ENCODE measurements around the gene PLEKHF1.

DNA sequence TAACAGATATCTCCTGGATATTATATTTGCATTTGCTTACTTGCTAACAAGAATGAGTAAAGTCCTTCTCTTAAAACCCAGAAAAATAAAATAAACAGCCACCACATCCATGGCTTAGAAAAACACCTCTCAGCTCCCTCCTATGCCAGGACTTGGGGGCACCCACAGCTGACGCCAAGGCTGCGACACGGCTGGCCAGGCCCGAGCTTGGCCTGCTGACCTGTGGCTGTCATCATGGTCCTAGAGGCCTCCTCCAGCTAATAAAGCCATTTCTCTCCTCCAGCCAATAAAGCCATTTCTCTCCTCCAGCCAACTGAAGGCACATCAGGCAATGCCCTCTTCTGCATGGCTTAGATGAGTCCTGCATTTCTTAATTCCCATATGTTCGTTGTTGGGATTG lies 28.9 kb downstream of the PLEKHF1 start:
- TF ChIP-seq, protein P1, sequence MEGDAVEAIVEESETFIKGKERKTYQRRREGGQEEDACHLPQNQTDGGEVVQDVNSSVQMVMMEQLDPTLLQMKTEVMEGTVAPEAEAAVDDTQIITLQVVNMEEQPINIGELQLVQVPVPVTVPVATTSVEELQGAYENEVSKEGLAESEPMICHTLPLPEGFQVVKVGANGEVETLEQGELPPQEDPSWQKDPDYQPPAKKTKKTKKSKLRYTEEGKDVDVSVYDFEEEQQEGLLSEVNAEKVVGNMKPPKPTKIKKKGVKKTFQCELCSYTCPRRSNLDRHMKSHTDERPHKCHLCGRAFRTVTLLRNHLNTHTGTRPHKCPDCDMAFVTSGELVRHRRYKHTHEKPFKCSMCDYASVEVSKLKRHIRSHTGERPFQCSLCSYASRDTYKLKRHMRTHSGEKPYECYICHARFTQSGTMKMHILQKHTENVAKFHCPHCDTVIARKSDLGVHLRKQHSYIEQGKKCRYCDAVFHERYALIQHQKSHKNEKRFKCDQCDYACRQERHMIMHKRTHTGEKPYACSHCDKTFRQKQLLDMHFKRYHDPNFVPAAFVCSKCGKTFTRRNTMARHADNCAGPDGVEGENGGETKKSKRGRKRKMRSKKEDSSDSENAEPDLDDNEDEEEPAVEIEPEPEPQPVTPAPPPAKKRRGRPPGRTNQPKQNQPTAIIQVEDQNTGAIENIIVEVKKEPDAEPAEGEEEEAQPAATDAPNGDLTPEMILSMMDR (conservative IDR thresholded peaks at IDR 0.05; ENCODE audit: low read depth in 2 of 2): no peak
- TF ChIP-seq EZH2phosphoT487 (IDR thresholded peaks at IDR 0.05; ENCODE audit: unreplicated experiment) (no peak), POLR2AphosphoS5 (IDR thresholded peaks at IDR 0.05; ENCODE audit: low read depth) (no peak), EZH2 (IDR thresholded peaks at IDR 0.05; ENCODE audit: low read depth, unreplicated experiment) (no peak), REST (IDR thresholded peaks at IDR 0.05; ENCODE audit: unreplicated experiment) (no peak), JUNB (IDR thresholded peaks at IDR 0.05; ENCODE audit: unreplicated experiment) (no peak), ETS1 (IDR thresholded peaks at IDR 0.05) (no peak), NANOG (IDR thresholded peaks at IDR 0.05; ENCODE audit: borderline replicate concordance) (no peak), CREB1 (CRISPR knock-in tag; IDR thresholded peaks at IDR 0.05; ENCODE audit: low read depth) (no peak), STAT1 (IDR thresholded peaks at IDR 0.05; ENCODE audit: unreplicated experiment) (no peak), ZNF114 (CRISPR knock-in tag; IDR thresholded peaks at IDR 0.05) (no peak)
- TF ChIP-seq, protein P2, sequence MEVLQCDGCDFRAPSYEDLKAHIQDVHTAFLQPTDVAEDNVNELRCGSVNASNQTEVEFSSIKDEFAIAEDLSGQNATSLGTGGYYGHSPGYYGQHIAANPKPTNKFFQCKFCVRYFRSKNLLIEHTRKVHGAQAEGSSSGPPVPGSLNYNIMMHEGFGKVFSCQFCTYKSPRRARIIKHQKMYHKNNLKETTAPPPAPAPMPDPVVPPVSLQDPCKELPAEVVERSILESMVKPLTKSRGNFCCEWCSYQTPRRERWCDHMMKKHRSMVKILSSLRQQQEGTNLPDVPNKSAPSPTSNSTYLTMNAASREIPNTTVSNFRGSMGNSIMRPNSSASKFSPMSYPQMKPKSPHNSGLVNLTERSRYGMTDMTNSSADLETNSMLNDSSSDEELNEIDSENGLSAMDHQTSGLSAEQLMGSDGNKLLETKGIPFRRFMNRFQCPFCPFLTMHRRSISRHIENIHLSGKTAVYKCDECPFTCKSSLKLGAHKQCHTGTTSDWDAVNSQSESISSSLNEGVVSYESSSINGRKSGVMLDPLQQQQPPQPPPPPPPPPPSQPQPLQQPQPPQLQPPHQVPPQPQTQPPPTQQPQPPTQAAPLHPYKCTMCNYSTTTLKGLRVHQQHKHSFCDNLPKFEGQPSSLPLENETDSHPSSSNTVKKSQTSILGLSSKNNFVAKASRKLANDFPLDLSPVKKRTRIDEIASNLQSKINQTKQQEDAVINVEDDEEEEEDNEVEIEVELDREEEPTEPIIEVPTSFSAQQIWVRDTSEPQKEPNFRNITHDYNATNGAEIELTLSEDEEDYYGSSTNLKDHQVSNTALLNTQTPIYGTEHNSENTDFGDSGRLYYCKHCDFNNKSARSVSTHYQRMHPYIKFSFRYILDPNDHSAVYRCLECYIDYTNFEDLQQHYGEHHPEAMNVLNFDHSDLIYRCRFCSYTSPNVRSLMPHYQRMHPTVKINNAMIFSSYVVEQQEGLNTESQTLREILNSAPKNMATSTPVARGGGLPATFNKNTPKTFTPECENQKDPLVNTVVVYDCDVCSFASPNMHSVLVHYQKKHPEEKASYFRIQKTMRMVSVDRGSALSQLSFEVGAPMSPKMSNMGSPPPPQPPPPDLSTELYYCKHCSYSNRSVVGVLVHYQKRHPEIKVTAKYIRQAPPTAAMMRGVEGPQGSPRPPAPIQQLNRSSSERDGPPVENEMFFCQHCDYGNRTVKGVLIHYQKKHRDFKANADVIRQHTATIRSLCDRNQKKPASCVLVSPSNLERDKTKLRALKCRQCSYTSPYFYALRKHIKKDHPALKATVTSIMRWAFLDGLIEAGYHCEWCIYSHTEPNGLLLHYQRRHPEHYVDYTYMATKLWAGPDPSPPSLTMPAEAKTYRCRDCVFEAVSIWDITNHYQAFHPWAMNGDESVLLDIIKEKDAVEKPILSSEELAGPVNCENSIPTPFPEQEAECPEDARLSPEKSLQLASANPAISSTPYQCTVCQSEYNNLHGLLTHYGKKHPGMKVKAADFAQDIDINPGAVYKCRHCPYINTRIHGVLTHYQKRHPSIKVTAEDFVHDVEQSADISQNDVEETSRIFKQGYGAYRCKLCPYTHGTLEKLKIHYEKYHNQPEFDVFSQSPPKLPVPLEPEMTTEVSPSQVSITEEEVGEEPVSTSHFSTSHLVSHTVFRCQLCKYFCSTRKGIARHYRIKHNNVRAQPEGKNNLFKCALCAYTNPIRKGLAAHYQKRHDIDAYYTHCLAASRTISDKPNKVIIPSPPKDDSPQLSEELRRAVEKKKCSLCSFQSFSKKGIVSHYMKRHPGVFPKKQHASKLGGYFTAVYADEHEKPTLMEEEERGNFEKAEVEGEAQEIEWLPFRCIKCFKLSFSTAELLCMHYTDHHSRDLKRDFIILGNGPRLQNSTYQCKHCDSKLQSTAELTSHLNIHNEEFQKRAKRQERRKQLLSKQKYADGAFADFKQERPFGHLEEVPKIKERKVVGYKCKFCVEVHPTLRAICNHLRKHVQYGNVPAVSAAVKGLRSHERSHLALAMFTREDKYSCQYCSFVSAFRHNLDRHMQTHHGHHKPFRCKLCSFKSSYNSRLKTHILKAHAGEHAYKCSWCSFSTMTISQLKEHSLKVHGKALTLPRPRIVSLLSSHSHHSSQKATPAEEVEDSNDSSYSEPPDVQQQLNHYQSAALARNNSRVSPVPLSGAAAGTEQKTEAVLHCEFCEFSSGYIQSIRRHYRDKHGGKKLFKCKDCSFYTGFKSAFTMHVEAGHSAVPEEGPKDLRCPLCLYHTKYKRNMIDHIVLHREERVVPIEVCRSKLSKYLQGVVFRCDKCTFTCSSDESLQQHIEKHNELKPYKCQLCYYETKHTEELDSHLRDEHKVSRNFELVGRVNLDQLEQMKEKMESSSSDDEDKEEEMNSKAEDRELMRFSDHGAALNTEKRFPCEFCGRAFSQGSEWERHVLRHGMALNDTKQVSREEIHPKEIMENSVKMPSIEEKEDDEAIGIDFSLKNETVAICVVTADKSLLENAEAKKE (CRISPR knock-in tag; IDR thresholded peaks at IDR 0.05): no peak

Data from GM23338 (cell line).